Measurements from ENCODE around the gene PLS3.
"Not testable (repeated sequence)": the region's sequence is repeated elsewhere in the genome, so short reads cannot be mapped to it uniquely, and the experiment has no call there.

PLS3 gene

GRCh38 chrX:115616943-115617563 lies 56.1 kb downstream of the PLS3 start:
- no peak for DNase-seq

GRCh38 chrX:115622534-115622933 lies 61.6 kb downstream of the PLS3 start:
- DNase-seq, result no peak

GRCh38 chrX:115624916-115625315 lies 63.9 kb downstream of the PLS3 start:
- DNase-seq, result no peak

- DNase-seq, result no peak
These were observed 64.8 kb downstream of the PLS3 start for GRCh38 chrX:115625572-115626301.

GRCh38 chrX:115630204-115630603 lies 69.2 kb downstream of the PLS3 start:
- DNase-seq, result no peak

DNA sequence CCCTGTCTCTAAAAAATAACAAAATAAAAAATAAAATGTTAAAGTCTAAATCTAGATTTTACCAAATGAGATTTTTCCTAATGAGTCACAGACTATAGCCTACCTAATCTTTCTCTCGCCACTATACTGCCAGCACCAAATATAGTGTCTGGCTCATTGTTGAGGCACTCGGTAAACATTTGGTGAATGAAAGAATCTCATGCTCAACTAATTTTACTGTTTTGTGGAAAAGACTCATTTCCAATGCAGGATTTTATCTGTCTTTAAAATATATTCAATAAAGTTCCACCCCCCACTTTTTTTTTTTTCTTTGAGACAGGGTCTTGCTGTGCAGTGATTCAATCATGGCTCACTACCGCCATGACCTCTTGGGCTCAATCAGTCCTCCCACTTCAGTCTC lies 71.5 kb downstream of the PLS3 start:
- DNase-seq, result no peak

GRCh38 chrX:115633397-115633796 lies 72.4 kb downstream of the PLS3 start:
- DNase-seq, result not testable (repeated sequence)

- DNase-seq, result no peak
These were observed 78.4 kb downstream of the PLS3 start for GRCh38 chrX:115639334-115639880.

GRCh38 chrX:115642311-115642710 lies 81.3 kb downstream of the PLS3 start:
- no peak for DNase-seq

GRCh38 chrX:115642895-115643530 lies 82.0 kb downstream of the PLS3 start:
- DNase-seq, result peak; percentile 1

GRCh38 chrX:115644397-115644796 lies 83.4 kb downstream of the PLS3 start:
- DNase-seq, result not testable (repeated sequence)

- DNase-seq, result no peak
These were observed 88.6 kb downstream of the PLS3 start for GRCh38 chrX:115649461-115650063.

GRCh38 chrX:115650449-115650848 lies 89.5 kb downstream of the PLS3 start:
- DNase-seq, result no peak

- DNase-seq, result peak; percentile 59
These were observed 89.9 kb downstream of the PLS3 start for GRCh38 chrX:115650916-115651315.

DNA sequence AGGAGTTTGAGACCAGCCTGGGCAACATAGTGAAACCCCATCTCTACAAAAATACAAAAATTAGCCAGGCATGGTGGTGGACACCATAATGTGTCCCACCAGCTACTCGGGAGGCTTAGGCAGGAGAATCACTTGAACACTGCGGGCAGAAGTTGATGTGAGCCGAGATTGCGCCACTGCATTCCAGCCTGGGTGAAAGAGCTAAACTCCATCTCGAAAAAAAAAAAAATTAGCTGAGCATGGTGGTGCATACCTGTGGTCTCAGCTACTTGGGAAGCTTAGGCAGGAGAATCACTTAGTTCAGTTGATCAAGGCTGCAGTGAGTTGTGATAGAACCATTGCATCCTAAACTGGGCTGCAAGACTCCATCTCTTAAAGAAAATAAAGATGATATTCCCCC lies 91.2 kb downstream of the PLS3 start:
- DNase-seq, result no peak

GRCh38 chrX:115665122-115665521 lies 104.1 kb downstream of the PLS3 start:
- no peak for DNase-seq

GRCh38 chrX:115679460-115679859 lies 118.5 kb downstream of the PLS3 start:
- DNase-seq, result peak; percentile 49

- no peak for DNase-seq
These were observed 126.6 kb downstream of the PLS3 start for GRCh38 chrX:115687595-115687994.

DNA sequence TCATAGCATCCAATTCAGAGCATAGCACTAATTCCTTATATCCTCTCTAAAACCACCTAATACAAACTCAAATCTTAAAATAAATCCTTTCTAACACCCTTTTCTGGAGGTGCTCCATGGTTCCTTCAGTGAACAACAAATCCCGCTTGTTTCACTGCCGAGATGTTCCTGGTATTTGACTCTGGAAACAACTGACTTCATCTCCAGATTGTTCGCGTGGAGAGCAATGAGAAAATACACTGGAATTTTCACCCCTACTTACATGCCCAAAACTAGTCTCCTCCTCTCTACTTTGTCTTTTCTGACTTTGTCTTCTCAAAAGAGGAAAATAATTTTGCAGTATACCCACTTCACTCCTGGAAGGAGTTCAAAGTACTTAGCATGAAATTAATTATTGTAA lies 129.0 kb downstream of the PLS3 start:
- no peak for DNase-seq

- DNase-seq, result peak; percentile 30
These were observed 129.7 kb downstream of the PLS3 start for GRCh38 chrX:115690511-115691216.

GRCh38 chrX:115693476-115693875 lies 132.5 kb downstream of the PLS3 start:
- DNase-seq, result no peak

DNA sequence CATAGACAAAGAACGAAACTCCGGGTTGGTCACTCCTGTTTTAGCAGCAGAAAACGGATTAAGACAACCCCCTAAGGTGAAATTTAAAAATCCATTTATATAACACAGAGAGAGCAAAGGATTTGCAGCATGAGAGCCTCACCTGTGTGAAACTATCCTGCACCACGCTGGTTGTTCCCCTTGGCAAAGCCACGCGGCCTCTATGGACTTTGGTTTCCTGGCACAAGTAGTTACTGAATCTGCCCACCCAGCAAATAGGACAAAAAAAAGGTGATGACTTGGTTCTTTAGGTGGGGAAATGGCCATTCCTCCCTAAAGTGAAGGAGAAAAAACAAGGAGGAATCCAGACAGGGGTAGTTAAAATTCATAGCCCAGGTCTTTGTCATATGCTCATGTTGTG lies 133.1 kb downstream of the PLS3 start:
- DNase-seq, result no peak

GRCh38 chrX:115696039-115696438 lies 135.1 kb downstream of the PLS3 start:
- DNase-seq, result no peak
